ENCODE data around the gene TPP2. TPM values are rescaled to one million over a fixed set of nuclear protein-coding genes. Genes with fewer than 3 reads are reported as not detected.

TPP2 gene
- total RNA-seq, 1 donor from 2014 or later = 37.6 TPM

- H3K4me3 ChIP-seq (ENCODE audit: insufficient read depth, low read depth, low read length) = peak overlapping the region; percentile 83
- Mint-ChIP-seq H3K27me3 (ENCODE audit: low read depth, unreplicated experiment) (no peaks in the 10 kb centered on the region), H3K4me1 (ENCODE audit: low read depth, unreplicated experiment) (peaks cover 10% of the 10 kb centered on the region), H3K36me3 (ENCODE audit: low read depth, unreplicated experiment) (peaks cover 2% of the 10 kb centered on the region), H3K27ac (ENCODE audit: unreplicated experiment) (peak overlapping the region; percentile 70), H3K9me3 (ENCODE audit: unreplicated experiment) (no peaks in the 10 kb centered on the region), H3K4me3 (ENCODE audit: unreplicated experiment) (peak overlapping the region; percentile 95)
- DNase-seq (ENCODE audit: low read depth) (peak; percentile 45), FAIRE-seq (no peak)
- peak overlapping the region; percentile 96 for H3K9ac ChIP-seq (ENCODE audit: low read length)
- peak overlapping the region; percentile 79 for H2AFZ ChIP-seq (ENCODE audit: low read depth, low read length)
- H3K27ac ChIP-seq (ENCODE audit: low read depth, low read length) = peak overlapping the region; percentile 76
- no peaks in the 10 kb centered on the region for H3K36me3 ChIP-seq (ENCODE audit: insufficient read depth, low read length)
- H4K20me1 ChIP-seq (ENCODE audit: insufficient read depth, low read length) = peaks cover 38% of the 10 kb centered on the region
- no peaks in the 10 kb centered on the region for H3K27me3 ChIP-seq (ENCODE audit: insufficient read depth, low read length)
- peak overlapping the region; percentile 95 for H3K4me2 ChIP-seq (ENCODE audit: low read length)
- no peaks in the 10 kb centered on the region for H3K9me3 ChIP-seq (ENCODE audit: insufficient read depth, low read depth, low read length)
- peaks cover 60% of the 10 kb centered on the region for H3K79me2 ChIP-seq (ENCODE audit: insufficient read depth, low read length)
- peaks cover 5% of the 10 kb centered on the region for H3K4me1 ChIP-seq (ENCODE audit: insufficient read depth, low read length)
- TF ChIP-seq EZH2 (IDR thresholded peaks at IDR 0.05; ENCODE audit: insufficient read depth, low read length) = no peak
- TF ChIP-seq CTCF (IDR thresholded peaks at IDR 0.05; ENCODE audit: insufficient read depth, low read depth, low read length) = no peak
Measured at GRCh38 chr13:102597029-102597961, 509 bp downstream of the TPP2 start.

GRCh38 chr13:102598061-102598460 is 1.3 kb downstream of the TPP2 start:
- H3K79me2 ChIP-seq (ENCODE audit: insufficient read depth, low read length) = peaks cover 68% of the 10 kb centered on the region
- no peaks in the 10 kb centered on the region for H3K27me3 Mint-ChIP-seq (ENCODE audit: low read depth, unreplicated experiment)
- H3K4me1 Mint-ChIP-seq (ENCODE audit: low read depth, unreplicated experiment) = peaks cover 11% of the 10 kb centered on the region

More at GRCh38 chr13:102598061-102598460, 1.3 kb downstream of the TPP2 start:
- no peak for TF ChIP-seq EZH2 (IDR thresholded peaks at IDR 0.05; ENCODE audit: insufficient read depth, low read length)
- TF ChIP-seq CTCF (IDR thresholded peaks at IDR 0.05; ENCODE audit: insufficient read depth, low read depth, low read length) = no peak
- Histone ChIP-seq H2AFZ (ENCODE audit: low read depth, low read length) (no peak overlapping the region), H3K4me2 (ENCODE audit: low read length) (peak overlapping the region; percentile 95), H3K36me3 (ENCODE audit: insufficient read depth, low read length) (no peaks in the 10 kb centered on the region), H3K9me3 (ENCODE audit: insufficient read depth, low read depth, low read length) (no peaks in the 10 kb centered on the region), H3K27ac (ENCODE audit: low read depth, low read length) (peak overlapping the region; percentile 76), H3K27me3 (ENCODE audit: insufficient read depth, low read length) (no peaks in the 10 kb centered on the region), H3K4me1 (ENCODE audit: insufficient read depth, low read length) (peaks cover 2% of the 10 kb centered on the region), H3K9ac (ENCODE audit: low read length) (peak overlapping the region; percentile 96), H3K4me3 (ENCODE audit: insufficient read depth, low read depth, low read length) (peak overlapping the region; percentile 83), H4K20me1 (ENCODE audit: insufficient read depth, low read length) (peaks cover 46% of the 10 kb centered on the region)
- Mint-ChIP-seq H3K36me3 (ENCODE audit: low read depth, unreplicated experiment) (peaks cover 2% of the 10 kb centered on the region), H3K9me3 (ENCODE audit: unreplicated experiment) (no peaks in the 10 kb centered on the region), H3K27ac (ENCODE audit: unreplicated experiment) (no peak overlapping the region), H3K4me3 (ENCODE audit: unreplicated experiment) (peak overlapping the region; percentile 93)
- DNase-seq (ENCODE audit: low read depth) (peak; percentile 2), FAIRE-seq (no peak)

All from astrocyte (in vitro differentiated cells and primary cell).